Activated CD4-positive, alpha-beta T cell treated with anti-CD3 and anti-CD28 coated beads, Interleukin-2, amount 10 ng/mL, durations not matched to agents 7 days and 5 days (primary cell): ENCODE results near the gene UBAP1L. TPM values are rescaled to one million over a fixed set of nuclear protein-coding genes. Genes with fewer than 3 reads are reported as not detected.

Source experiments
- total RNA-seq, 2 experiments: library from RNA; stranded (reverse); gene quantifications; one replicate each; pipeline ENCODE4 v1.2.3, GENCODE V29; 2021

The UBAP1L gene
- total RNA-seq, 2 experiments from 2014 or later, result 3.8 to 5.3 TPM

Other genes with a start within 250 kb of the UBAP1L start
- 1 to 10 TPM in 1 of 2 experiments, under 1 TPM in 1; 0.87 to 1.1 TPM for gene ANKDD1A, start 203.3 kb downstream of the UBAP1L start, total RNA-seq
- 10 to 100 TPM; 59.0 to 65.5 TPM for gene SPG21, start 125.3 kb downstream of the UBAP1L start, total RNA-seq
- gene MTFMT, start 85.6 kb downstream of the UBAP1L start, total RNA-seq, result 10 to 100 TPM; 13.7 to 15.9 TPM
- gene SLC51B, start 69.8 kb downstream of the UBAP1L start, total RNA-seq, result not detected
- gene RASL12, start 47.2 kb downstream of the UBAP1L start, total RNA-seq, result not detected
- gene KBTBD13, start 38.5 kb downstream of the UBAP1L start, total RNA-seq, result not detected
- gene PDCD7, start 18.6 kb upstream of the UBAP1L start, total RNA-seq, result 10 to 100 TPM; 19.5 to 26.5 TPM
- gene CLPX, start 70.1 kb upstream of the UBAP1L start, total RNA-seq, result 10 to 100 TPM; 44.9 to 47.3 TPM
- under 1 TPM; 0.04 to 0.12 TPM for gene CILP, start 96.3 kb upstream of the UBAP1L start, total RNA-seq
- 10 to 100 TPM; 19.0 to 21.7 TPM for gene PARP16, start 171.7 kb upstream of the UBAP1L start, total RNA-seq
- gene RNU5A-1, start 180.9 kb upstream of the UBAP1L start, total RNA-seq, result not detected
- 10 to 100 TPM; 14.4 to 36.1 TPM for gene RNU5B-1, start 189.5 kb upstream of the UBAP1L start, total RNA-seq